Endothelial cell of umbilical vein (primary cell): ENCODE measurements around the gene ASXL2.

ENCODE experiments used
- TF ChIP-seq, protein P1 (sequence below), 2 donors: IDR thresholded peaks; 1 replicate in 1 of 2; 2 replicates in 1 of 2; pipeline ENCODE4 v1.5.1; 2011; ENCODE audit warnings: low read length in 2 of 2, mild to moderate bottlenecking in 2 of 2, moderate library complexity in 2 of 2, control low read depth in 1 of 2, inconsistent platforms in 1 of 2, low read depth in 1 of 2; ENCODE audit not compliant: insufficient read depth in 1 of 2; ENCODE audit errors: extremely low read depth in 1 of 2
- TF ChIP-seq, protein P2 (sequence below): IDR thresholded peaks from 2 replicates; pipeline ENCODE4 v1.6.1; 2011; ENCODE audit not compliant: insufficient read depth, insufficient read length

DNA sequence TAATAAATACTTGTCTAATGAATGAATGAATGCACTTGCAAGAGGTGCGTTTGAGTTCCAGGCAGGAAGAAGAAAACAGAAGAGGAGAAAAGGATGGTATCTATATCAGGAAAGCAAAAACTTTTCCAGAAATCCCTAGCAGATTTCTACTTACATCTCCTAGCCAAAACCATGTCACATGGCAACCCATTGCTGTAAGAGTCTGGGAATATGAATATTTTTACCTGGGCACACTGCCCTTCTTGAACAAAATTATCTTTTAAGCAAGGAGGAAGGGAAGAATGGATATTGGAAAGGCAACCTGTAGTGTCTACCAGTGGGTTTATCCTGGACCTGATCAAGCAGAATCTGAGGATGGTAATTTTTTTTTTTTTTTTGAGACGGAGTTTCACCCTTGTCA, 44.2 kb upstream of the ASXL2 start:
- TF ChIP-seq, protein P1, sequence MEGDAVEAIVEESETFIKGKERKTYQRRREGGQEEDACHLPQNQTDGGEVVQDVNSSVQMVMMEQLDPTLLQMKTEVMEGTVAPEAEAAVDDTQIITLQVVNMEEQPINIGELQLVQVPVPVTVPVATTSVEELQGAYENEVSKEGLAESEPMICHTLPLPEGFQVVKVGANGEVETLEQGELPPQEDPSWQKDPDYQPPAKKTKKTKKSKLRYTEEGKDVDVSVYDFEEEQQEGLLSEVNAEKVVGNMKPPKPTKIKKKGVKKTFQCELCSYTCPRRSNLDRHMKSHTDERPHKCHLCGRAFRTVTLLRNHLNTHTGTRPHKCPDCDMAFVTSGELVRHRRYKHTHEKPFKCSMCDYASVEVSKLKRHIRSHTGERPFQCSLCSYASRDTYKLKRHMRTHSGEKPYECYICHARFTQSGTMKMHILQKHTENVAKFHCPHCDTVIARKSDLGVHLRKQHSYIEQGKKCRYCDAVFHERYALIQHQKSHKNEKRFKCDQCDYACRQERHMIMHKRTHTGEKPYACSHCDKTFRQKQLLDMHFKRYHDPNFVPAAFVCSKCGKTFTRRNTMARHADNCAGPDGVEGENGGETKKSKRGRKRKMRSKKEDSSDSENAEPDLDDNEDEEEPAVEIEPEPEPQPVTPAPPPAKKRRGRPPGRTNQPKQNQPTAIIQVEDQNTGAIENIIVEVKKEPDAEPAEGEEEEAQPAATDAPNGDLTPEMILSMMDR (IDR thresholded peaks at IDR 0.05; ENCODE audit: extremely low read depth in 1 of 2, insufficient read depth in 1 of 2, low read depth in 1 of 2, low read length in 2 of 2), result no peak
- TF ChIP-seq, protein P2, sequence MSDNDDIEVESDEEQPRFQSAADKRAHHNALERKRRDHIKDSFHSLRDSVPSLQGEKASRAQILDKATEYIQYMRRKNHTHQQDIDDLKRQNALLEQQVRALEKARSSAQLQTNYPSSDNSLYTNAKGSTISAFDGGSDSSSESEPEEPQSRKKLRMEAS, result no peak
